ENCODE data around the gene NACA. TPM values are rescaled to one million over a fixed set of nuclear protein-coding genes. Genes with fewer than 3 reads are reported as not detected.

The NACA gene
- total and polyA plus RNA-seq, 2 of the 13 experiments (the other 11 are each of a cell fraction or from before 2014, with no cell fraction given), result 799 to 1,700 TPM

- TF ChIP-seq NR2C2 (CRISPR knock-in tag; IDR thresholded peaks at IDR 0.05; ENCODE audit: borderline replicate concordance) (peak; percentile 98), ZNF7 (CRISPR knock-in tag; IDR thresholded peaks at IDR 0.05) (no peak), HMGA1 (CRISPR knock-in tag; conservative IDR thresholded peaks at IDR 0.05) (no peak), FOXJ3 (CRISPR knock-in tag; IDR thresholded peaks at IDR 0.05; ENCODE audit: borderline replicate concordance) (no peak), NBN (conservative IDR thresholded peaks at IDR 0.05) (no peak), ZNF510 (CRISPR knock-in tag; IDR thresholded peaks at IDR 0.05; ENCODE audit: low read depth) (no peak), MAF1 (CRISPR knock-in tag; IDR thresholded peaks at IDR 0.05; ENCODE audit: borderline replicate concordance) (no peak), ZNF501 (CRISPR knock-in tag; IDR thresholded peaks at IDR 0.05) (peak; percentile 78; the same call in 1 of the 2 replicates), MLLT10 (CRISPR knock-in tag; IDR thresholded peaks at IDR 0.05) (no peak), ZNF850 (CRISPR knock-in tag; conservative IDR thresholded peaks at IDR 0.05) (no peak), ZNF430 (CRISPR knock-in tag; IDR thresholded peaks at IDR 0.05) (peak; percentile 30; the same call in 1 of the 2 replicates), SNAPC4 (CRISPR knock-in tag; IDR thresholded peaks at IDR 0.05) (no peak)
- TF ChIP-seq, protein P1, sequence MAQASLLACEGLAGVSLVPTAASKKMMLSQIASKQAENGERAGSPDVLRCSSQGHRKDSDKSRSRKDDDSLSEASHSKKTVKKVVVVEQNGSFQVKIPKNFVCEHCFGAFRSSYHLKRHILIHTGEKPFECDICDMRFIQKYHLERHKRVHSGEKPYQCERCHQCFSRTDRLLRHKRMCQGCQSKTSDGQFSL (CRISPR knock-in tag; IDR thresholded peaks at IDR 0.05), result no peak
- TF ChIP-seq, protein P2, sequence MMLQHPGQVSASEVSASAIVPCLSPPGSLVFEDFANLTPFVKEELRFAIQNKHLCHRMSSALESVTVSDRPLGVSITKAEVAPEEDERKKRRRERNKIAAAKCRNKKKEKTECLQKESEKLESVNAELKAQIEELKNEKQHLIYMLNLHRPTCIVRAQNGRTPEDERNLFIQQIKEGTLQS (CRISPR knock-in tag; IDR thresholded peaks at IDR 0.05), result no peak
- TF ChIP-seq, protein P3, sequence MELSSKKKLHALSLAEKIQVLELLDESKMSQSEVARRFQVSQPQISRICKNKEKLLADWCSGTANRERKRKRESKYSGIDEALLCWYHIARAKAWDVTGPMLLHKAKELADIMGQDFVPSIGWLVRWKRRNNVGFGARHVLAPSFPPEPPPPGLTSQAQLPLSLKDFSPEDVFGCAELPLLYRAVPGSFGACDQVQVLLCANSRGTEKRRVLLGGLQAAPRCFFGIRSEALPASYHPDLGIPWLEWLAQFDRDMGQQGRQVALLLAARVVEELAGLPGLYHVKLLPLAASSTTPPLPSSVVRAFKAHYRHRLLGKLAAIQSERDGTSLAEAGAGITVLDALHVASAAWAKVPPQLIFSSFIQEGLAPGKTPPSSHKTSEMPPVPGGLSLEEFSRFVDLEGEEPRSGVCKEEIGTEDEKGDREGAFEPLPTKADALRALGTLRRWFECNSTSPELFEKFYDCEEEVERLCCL (CRISPR knock-in tag; IDR thresholded peaks at IDR 0.05; ENCODE audit: borderline replicate concordance), result no peak
- TF ChIP-seq, protein P4, sequence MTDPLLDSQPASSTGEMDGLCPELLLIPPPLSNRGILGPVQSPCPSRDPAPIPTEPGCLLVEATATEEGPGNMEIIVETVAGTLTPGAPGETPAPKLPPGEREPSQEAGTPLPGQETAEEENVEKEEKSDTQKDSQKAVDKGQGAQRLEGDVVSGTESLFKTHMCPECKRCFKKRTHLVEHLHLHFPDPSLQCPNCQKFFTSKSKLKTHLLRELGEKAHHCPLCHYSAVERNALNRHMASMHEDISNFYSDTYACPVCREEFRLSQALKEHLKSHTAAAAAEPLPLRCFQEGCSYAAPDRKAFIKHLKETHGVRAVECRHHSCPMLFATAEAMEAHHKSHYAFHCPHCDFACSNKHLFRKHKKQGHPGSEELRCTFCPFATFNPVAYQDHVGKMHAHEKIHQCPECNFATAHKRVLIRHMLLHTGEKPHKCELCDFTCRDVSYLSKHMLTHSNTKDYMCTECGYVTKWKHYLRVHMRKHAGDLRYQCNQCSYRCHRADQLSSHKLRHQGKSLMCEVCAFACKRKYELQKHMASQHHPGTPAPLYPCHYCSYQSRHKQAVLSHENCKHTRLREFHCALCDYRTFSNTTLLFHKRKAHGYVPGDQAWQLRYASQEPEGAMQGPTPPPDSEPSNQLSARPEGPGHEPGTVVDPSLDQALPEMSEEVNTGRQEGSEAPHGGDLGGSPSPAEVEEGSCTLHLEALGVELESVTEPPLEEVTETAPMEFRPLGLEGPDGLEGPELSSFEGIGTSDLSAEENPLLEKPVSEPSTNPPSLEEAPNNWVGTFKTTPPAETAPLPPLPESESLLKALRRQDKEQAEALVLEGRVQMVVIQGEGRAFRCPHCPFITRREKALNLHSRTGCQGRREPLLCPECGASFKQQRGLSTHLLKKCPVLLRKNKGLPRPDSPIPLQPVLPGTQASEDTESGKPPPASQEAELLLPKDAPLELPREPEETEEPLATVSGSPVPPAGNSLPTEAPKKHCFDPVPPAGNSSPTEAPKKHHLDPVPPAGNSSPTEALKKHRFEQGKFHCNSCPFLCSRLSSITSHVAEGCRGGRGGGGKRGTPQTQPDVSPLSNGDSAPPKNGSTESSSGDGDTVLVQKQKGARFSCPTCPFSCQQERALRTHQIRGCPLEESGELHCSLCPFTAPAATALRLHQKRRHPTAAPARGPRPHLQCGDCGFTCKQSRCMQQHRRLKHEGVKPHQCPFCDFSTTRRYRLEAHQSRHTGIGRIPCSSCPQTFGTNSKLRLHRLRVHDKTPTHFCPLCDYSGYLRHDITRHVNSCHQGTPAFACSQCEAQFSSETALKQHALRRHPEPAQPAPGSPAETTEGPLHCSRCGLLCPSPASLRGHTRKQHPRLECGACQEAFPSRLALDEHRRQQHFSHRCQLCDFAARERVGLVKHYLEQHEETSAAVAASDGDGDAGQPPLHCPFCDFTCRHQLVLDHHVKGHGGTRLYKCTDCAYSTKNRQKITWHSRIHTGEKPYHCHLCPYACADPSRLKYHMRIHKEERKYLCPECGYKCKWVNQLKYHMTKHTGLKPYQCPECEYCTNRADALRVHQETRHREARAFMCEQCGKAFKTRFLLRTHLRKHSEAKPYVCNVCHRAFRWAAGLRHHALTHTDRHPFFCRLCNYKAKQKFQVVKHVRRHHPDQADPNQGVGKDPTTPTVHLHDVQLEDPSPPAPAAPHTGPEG (CRISPR knock-in tag; IDR thresholded peaks at IDR 0.05), result no peak; the same call in 1 of the 2 replicates
Observed at GRCh38 chr12:56751712-56752598, 26.9 kb upstream of the NACA start, which contains the start of gene PRIM1 (continued).
